Stimulated activated CD4-positive, alpha-beta T cell treated with anti-CD3 and anti-CD28 coated beads, Interleukin-4, amount 100 ng/mL, for 1 hour (primary cell): Measurements from ENCODE around the gene GCC1.

Experiments used
- DNase-seq: peaks from one replicate; pipeline ENCODE4 v3.0.0-alpha.2; 2020

The GCC1 gene, protein sequence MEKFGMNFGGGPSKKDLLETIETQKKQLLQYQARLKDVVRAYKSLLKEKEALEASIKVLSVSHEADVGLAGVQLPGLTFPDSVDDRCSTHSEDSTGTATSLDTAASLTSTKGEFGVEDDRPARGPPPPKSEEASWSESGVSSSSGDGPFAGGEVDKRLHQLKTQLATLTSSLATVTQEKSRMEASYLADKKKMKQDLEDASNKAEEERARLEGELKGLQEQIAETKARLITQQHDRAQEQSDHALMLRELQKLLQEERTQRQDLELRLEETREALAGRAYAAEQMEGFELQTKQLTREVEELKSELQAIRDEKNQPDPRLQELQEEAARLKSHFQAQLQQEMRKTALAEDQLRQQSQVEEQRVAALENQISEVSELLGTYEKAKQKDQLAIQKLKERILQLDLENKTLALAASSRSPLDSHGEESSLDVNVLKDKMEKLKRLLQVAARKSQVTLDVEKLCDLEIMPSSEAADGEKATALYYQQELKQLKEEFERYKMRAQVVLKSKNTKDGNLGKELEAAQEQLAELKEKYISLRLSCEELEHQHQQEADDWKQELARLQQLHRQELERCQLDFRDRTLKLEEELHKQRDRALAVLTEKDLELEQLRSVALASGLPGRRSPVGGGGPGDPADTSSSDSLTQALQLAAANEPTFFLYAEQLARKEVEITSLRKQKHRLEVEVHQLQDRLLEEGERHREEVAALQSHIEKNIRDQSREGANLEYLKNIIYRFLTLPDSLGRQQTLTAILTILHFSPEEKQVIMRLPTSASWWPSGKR

DNA sequence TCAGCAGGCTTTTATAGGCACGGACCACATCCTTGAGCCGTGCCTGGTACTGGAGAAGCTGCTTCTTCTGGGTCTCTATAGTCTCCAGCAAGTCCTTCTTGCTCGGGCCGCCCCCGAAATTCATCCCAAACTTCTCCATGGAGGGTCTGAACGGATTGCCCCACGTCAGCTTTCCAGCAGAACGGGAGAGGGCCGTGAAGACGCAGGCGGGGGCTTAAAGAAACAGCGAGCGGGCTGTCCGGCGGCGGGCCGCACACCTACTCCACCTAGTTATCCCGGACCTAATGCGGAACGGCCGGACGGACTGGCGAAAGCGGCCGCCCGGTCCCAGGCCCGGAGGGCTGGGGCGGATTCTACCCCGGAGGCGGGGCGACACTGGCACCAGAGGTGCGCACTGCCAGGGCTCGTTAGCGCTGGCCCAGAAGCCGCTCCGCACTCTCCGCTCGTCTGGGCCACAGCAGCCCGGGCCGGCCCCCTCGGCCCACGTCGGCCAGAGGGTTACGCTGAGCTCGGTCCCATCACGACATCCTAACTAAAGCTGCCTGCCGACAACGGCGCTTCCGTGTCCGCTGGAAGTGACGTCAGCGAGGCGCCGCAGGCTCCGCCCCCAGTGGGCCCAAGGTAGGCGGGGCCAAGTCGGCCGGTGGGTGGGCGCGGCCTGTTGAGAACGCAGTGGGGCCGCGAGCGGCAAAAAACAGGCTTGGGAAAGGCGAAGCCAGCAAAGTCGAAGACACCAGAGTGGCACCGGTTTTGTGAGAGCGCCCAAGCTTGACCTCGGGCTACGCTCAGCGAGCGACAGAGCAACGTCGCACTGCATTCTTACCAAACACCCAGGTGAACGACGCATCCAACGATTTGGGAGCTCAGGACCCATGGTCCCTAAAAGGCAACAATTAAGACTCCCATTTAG lies at the start of gene GCC1:
GCC1 (minus strand) TSS at position 553 of the 910 bp plus-strand sequence; CDS start at position 139, 414 bp downstream.
- DNase-seq: peak; percentile 93

DNA sequence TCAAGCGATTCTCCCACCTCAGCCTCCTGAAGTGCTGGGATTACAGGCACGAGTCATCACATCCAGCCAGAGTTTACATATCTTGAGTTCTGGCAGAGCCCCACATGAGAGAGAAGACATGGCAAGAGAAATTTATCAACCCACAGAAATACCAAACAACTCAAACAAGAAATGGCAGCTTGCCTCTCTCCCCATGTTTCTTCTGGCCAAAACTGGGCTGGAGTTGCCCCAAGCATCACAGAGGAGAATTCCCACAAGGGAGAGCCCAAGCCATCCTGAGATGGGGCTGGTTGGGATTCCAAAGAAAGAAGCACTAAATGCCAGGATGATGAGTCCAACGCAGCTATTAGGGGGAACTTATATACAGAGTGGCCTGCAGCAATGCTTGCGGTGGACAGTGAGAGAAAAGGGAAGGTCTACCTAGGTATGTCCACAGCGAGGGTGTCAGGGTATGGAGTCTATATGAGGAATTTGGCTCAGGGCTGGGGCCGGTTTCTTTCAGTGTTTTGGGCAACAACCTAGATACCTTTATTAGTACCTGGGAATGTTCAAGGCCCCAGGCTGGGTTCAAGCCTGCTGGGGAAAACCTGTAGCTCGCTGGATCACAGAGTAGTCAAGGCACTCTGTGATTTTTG lies 47.0 kb upstream of the GCC1 start:
- DNase-seq: no peak

DNA sequence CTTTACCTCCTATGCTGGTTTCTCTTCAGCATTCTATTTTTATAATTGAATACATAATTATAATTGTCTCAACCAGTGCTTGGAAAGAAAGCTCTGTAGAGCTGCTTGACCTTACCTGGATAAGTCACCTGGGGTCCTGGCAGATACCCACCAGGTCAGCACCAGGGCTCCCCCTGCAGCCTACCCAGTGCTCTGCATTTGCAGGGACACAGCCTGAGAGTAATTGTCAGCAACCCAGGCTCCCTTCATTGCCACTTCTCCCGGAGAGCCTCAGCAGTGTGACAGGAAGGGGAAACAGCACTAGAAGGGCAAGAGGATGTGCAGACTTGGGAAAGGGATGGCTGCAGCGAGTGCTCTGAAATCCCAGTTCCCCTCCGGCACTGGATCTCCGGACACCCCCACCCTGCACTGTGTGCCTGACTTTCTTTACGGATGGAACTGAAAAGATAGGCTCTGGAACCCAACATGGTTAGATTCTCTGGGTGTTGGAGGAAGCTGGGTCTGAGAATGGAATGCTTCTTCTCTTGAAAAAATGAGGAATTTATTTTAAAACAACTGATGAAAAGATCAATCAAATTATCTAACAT lies 44.0 kb upstream of the GCC1 start:
- DNase-seq: peak; percentile 39

DNA sequence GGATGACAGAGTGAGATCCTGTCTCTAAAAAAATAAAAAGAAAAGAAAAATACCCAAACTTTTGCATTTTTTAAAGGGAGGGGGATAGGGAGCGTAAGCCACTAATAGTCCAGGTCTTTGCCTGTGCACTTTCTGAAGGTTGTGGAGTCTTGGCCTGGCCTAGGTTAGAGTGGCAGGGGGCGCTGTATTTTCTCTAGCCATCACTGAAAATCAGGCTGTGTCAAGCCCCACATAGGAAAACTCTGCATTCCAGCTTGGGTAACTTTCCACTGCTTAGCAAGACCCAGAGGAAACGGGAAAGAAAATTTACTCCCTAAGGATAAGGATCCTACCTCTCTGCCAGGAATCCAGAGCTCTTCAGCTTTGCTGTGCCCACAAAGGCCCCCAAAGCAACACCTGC lies 43.0 kb upstream of the GCC1 start:
- DNase-seq: no peak

DNA sequence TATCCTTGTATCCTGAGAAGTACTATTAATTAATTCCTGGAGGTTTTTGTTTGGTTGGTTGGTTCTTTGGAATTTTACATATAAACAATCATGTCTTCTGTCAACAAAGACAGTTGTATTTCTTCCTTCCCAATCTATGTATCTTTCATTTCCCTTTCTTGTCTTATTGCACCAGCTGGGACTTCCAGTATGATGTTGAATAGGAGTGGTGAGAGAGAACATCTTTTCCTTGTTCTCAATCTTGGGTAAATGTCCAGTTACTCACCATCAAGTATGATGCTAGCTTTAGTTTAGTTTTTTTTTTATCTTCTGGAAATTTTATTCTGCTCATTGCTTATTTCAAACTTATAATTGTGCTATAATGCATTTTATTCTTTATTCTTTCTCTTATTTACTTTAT lies 39.9 kb upstream of the GCC1 start:
- no peak for DNase-seq

DNA sequence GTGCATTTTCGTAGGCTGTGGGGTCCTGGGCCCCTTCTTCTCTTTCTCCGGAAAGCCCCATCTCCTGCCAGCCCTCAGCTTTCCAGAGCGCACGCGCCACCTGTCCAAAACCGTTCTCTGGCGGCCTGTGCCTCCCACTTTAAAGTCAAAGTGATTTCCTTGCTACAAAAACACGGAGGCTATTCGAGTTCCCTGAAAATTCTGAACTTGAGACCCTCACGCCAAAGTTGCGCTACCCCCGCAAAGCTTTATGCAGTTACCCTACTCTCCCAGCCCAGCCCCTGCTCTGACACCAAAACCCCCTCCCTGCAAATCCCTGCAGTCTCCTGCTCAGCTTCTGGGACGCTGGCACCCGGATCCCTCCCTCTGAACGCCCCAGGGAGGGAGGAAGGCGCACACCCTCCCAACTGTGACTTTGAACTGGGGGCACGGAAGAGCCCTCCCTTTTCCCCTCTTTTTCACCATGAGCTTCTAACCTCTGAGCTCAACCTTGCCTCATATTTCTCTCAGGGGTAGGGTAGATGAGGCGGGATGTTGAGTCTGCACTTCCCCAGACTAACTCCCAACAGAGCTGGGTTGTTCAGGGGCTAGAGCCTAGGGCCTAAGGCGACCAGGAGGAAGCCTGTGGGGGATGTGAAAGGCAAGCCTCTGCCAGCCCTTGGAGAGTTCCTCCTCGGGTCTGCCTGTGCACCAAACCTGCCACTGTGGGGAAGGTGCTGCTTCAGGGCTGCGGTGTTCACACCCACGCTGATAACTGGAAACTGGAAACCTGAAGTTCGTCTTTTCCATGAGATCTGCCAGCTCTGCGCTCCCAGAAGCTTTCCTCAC lies 35.2 kb upstream of the GCC1 start:
- no peak for DNase-seq

DNA sequence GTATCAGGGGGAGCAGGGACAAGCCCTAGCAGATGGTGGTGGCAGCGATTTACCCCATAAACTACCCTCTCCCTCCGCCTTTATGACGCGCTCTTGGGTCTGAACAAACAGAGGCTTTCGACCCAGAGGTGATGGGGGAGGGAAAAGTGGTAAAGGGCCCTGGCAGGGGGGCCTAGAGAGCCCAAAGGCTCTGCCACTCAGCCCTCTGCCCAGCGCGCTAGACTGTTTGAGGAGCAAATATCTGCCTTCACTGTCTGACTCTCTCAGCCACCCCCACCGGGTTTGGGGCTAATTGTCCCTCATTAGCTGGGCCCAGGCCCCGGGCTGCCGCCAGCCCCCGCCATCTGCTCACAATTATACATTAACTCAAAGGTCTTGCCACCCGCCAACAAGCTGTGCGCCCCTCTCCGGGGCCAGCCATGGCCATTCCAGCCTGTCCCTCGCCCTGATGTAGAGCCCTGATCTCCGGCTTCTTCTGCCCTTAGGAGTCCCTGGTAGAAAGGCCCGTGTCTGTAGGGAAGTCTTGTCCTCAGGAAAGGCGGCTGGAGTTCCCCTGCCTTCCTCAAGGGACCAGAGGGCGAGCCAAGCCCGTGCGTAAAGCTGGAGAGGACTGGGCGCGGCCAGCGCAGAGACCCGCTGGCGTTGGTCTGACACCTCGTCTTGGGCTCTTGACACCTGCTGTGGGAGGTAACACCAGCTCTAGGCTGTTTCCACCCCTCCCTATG lies 34.4 kb upstream of the GCC1 start:
- no peak for DNase-seq

DNA sequence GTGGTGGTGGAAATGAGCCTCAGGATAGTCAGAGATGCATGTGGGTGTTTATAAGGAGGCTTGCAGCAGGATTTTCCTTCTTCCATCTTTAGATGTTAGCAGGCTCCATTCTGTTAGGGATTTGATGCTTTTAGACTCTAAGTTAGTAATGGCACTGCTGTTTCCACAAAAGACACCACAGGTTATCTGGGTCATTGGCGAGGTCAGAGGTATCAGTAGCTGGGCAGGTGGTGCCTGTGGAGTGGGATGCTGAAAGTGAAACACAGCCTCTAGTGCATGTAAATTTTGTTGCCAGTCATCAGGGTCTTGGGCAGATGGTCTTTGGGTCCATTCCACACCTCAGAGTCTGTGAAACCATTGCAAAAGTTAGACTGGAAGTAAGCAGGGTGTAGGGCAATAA lies 33.4 kb upstream of the GCC1 start:
- DNase-seq: no peak

DNA sequence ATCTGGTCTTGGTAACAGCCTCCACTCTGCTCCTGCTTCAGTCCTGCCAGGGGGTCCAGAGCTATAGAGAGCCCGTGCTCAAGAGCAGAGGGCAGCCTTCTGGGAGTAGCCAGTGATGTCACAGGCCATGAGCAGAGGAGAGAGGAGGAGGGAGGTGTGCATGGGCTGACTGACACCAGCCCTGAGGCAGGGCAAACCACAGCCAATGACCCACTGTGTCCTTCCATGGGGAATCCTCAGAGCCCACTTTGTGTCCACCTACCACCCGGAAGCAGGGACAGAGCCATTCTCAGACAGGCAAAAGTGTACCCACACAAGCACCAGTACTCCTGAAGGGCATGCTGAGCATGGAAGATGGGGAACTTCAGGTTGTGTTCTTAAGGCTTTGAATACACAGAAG lies 32.6 kb upstream of the GCC1 start, which contains the start of gene PAX4:
PAX4 (minus strand) TSS at position 101 of the 400 bp plus-strand sequence. CDS start 2,214 bp downstream, outside the sequence.
- DNase-seq: no peak

DNA sequence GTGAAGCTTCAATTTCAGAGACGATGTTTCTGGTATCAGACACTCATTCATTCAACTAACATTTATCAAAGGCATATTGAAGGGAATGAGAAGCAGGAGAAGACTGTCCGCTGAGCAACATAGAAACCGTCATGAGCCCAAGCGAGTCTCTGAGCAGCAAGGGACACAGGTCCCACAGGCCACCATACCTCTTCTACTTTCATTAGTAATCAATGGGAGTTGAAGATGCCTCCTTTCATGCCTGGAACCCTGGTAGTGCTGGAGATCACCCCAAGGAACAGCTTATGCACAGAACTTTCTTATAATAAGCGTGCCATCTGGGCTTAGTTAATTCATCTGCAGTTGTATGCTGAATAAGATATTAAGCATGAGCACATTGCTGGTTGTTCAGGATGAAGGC lies 31.3 kb upstream of the GCC1 start:
- no peak for DNase-seq

DNA sequence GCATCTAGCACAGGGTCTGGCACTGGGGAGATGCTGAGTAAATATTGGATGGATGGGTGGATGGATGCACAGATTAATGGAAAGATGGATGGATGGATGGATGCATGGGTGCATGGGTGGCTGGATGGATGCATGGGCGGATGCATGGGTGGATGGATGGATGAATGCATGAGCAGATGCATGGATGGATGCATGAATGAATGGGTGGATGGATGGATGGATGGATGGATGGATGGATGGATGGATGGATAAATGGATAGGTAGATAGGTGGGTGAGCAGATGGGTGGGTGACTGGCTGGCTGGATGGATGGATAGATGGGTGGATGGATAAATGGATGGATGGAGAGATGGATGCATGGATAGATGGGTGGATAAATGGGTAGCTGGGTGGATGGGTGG lies 26.9 kb upstream of the GCC1 start:
- no peak for DNase-seq

DNA sequence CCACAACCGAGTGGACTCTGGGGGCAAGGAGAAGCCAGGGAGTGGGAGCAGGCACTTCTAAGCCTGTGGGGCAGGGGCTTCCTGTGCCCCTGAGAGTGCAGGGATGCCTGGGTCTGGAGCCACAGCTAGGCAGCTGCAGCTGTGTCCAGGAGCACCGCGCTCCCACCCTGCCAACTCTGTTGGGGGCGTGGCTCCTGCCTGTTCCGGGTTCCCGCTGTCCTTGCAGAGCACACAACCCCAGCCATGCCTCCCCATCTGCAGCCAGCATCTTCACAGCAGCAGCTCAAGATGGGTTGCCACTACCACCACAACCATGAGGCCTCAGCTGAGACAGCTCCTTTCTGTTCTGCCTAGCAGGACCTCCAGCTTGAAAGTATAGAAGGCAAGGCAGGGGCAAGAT lies 23.9 kb upstream of the GCC1 start:
- no peak for DNase-seq

DNA sequence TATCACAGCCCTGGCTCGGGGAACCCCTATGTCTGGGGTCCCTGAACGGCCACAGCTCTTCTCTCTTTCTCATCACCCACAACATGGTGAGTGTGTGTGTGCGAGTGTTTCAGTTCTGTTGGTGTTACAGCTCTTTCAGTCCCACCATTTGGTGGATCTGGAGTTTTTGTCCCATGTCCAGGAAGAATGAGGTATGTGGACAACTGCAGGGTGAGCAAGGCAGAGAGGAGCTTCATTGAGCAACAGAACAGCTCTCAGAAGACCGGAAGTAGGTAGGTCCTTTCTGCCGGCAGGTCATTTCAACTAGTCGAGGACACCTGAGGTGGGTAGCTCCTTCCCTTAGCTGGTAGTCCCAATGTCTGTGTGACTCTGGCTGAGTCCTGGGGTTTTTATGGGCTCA lies 23.1 kb upstream of the GCC1 start:
- DNase-seq: no peak

DNA sequence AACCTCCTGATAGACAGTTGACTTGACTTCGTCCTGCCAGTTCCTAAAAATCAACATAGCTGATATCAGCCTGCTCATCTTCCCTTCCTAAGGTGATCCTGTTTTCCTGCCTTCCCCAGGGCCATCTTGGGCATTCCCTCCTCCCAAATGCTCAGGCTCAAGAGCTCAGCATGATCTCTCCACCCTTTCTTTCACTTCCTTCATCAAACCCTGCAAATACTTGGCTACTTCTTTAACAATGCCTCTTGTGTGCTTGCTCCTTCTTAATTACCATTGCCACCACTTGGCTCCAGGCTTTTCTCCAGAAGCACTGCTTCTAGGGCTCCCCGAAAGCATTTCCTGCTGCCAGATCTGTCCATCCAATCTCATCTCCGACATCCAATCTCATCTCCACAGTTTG lies 15.5 kb upstream of the GCC1 start:
- no peak for DNase-seq

DNA sequence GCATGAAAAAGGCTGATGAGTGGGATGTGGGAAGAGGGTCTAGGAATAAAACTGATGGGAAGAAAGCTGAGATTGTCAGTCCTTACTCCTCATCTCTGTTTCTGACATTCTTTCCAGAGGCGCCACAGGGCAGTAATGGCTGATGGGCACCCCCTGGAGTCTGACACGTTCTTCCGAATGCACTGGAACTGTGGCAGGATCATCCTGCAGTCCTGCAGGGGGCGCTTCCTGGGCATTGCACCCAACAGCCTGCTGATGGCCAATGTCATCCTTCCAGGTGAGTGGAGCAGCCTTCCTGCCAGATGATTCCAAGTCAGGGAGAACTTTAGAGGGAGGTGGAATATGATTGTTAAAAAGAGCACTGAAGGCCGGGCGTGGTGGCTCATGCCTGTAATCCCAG lies 12.9 kb upstream of the GCC1 start:
- DNase-seq: no peak

DNA sequence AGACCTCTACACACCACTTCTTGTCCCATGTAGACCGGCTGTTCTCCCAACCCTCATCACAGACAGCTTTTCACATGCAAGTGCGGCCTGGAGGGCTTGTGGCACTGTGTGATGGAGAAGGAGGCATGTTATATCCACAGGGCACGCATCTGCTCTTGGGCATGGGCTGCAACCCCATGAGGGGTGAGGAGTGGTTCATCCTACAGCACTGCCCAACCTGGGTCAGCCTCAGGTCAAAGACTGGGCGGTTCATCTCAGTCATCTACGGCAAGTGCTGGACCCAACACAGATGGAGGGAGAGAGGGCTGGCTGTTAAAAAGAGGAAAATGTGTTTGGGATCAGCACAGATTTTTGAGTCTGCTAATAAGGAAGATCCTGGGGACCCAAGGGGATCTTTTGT lies 10.3 kb upstream of the GCC1 start:
- DNase-seq: no peak

DNA sequence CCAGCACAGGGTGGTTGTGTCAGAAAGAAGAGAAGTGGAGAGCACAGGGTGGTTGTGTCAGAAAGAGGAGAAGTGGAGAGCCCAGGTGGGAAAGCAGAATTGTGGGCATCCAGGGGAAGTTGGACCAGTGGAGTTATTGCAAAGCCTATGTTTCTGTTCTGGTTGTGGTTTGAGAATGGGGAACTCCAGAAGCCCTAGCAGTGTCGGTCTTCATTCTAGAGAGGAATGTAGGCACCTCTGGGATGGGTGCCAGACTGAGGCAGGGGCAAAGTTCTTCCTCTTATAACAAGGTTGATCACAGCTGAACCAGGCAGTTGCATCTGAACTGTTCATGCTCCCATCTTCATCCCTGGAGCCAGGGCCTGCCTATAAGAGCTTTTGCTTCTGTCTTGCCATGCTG lies 9.1 kb upstream of the GCC1 start:
- DNase-seq: no peak

DNA sequence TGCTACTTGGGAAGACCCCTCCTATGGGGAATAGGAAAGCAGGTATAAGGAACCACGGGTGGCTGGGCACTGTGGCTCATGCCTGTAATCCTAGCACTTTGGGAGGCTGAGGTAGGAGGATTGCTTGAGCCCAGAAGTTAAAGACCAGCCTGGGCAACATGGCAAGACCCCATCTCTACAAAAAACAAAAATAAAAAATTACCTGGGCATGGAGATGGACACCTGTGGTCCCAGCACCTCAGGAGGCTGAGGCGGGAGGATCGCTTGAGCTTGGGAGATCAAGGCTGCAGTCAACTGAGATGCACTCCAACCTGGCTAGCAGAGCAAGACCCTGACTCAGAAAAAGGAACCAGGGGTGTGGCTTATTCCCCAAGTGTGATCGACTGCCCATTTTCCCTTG lies 7.2 kb upstream of the GCC1 start:
- no peak for DNase-seq

DNA sequence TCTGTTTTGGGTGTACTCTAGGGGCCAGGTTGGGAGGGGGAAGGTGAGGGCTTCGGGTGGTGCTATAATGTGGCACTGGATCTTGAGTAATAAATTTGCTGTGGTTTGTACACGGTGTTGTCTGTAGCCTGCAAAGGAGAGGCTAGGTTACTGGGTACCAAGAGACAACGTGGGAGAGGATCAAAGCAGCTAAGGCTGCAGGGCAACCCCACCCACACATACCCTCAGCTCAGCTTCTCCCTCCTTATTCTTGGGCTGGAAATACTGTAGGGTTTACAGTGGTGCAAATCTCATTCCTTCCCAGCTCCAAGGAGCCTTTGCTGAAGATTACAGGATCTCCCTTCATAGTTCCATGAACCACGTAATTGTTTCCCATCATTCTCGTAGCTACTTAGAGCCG lies 6.2 kb upstream of the GCC1 start:
- DNase-seq: no peak

DNA sequence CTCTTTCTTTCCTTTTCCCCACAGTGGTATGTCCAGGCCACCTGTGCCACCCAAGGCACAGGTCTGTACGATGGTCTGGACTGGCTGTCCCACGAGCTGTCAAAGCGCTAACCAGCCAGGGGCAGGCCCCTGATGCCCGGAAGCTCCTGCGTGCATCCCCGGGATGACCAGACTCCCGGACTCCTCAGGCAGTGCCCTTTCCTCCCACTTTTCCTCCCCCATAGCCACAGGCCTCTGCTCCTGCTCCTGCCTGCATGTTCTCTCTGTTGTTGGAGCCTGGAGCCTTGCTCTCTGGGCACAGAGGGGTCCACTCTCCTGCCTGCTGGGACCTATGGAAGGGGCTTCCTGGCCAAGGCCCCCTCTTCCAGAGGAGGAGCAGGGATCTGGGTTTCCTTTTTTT lies 5.8 kb upstream of the GCC1 start:
- DNase-seq: no peak

DNA sequence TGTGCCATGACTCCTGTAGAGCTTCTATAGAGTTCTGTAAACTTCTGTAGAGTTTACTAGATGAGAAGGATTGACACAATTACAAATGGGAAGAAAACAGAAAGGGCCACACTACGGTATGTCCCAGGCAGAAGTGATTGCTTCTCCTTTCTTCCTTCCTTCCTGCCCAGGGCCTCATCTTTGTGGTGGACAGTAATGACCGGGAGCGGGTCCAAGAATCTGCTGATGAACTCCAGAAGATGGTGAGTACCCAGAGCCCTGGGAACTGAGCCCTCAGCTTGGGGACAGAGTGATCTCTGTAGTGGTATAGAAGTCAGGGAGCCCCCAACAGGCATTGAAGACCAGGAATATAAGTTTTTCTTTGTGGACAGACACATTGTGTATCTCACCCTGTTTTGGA lies 4.5 kb upstream of the GCC1 start:
- DNase-seq: no peak
